NCI-H82 treated with DMSO at 0.1 percent for 48 hours (cell line): Measurements from ENCODE around the gene INSL3.
"Not testable (repeated sequence)": the region's sequence is repeated elsewhere in the genome, so short reads cannot be mapped to it uniquely, and the experiment has no call there.

Source experiments
- DNase-seq: peaks from one replicate; lab custom pipeline; 2025; ENCODE audit not compliant: unreplicated experiment; lab: John Stamatoyannopoulos, UW

Gene INSL3

DNA sequence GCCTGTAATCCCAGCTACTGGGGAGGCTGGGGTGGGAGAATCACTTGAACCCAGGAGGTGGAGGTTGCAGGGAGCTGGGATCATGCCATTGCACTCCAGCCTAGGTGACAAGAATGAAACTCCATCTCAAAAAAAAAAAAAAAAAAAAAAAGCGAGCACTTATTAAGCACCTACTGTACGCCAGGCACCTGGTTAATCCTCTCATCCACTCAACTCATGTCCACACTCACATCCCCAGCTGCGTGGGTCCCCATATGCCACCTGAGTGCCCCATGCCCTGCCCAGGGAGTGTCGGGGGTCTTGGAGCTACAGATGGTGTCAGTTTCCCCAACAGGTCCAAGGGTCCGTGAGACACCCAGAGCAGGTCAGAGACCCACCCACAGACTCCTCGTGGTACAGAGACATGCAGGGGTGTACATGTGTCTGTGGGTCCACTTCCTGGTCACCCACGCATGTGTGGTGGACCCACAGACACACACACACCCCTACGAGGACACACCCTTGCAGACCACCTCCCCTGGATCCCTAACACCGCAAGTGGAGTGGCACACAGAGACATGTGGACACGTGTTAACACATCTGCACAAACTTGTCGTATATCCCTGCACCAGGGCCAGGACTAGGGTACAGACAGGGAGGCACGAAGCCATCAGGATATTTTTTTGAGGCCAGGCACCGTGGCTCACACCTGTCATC lies 3.5 kb downstream of the INSL3 start:
- no peak for DNase-seq

DNA sequence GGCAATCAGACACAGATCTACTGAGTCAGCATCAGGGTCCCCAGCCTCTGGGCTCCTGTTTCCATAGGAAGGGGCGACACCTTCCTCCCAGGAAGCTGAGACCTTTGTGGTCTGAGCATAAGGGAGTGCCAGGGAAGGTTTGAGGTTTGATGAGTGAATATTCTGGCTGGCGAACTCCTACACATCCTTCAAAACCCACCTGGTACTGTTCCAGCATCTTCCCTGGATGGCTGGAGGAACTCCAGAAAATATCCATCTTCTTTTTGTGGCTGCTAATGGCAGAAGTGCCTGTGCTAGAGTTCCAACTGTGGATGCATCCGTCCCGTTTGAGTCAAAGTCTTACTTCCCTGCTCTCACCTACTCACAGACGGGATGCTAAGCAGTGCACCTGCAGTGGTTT lies 9.2 kb downstream of the INSL3 start:
- no peak for DNase-seq

DNA sequence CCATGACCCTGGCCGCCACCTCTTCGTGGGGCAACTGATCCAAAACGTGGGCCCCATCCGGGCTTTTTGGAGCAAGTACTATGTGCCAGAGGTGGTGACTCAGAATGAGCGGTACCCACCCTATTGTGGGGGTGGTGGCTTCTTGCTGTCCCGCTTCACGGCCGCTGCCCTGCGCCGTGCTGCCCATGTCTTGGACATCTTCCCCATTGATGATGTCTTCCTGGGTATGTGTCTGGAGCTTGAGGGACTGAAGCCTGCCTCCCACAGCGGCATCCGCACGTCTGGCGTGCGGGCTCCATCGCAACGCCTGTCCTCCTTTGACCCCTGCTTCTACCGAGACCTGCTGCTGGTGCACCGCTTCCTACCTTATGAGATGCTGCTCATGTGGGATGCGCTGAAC lies 9.6 kb downstream of the INSL3 start:
- DNase-seq: no peak

DNA sequence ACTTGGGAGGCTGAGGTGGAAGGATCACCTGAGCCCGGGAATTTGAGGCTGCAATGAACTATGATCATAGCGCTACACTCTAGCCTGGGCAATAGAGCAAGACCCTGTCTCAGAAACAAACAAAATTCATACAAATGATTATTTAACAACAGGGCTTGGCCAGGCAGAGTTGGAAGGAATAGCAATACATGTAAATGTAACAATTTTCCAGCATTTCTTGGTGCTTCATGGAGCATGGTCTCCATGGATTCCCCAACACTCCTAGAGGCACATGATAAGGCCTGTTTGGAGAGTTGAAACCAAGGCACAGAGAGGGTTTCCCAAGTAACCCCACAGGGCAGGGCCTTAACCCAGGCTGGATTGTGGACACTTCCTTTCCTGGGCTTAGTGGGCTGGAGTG lies 10.2 kb downstream of the INSL3 start:
- no peak for DNase-seq

DNA sequence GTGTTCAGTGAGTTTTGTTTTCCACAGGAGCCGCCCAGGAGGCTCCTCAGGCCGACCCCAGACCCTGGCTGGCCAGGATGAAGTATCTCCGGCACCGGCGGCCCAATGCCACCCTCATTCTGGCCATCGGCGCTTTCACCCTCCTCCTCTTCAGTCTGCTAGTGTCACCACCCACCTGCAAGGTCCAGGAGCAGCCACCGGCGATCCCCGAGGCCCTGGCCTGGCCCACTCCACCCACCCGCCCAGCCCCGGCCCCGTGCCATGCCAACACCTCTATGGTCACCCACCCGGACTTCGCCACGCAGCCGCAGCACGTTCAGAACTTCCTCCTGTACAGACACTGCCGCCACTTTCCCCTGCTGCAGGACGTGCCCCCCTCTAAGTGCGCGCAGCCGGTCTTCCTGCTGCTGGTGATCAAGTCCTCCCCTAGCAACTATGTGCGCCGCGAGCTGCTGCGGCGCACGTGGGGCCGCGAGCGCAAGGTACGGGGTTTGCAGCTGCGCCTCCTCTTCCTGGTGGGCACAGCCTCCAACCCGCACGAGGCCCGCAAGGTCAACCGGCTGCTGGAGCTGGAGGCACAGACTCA lies 13.5 kb downstream of the INSL3 start:
- DNase-seq: no peak

DNA sequence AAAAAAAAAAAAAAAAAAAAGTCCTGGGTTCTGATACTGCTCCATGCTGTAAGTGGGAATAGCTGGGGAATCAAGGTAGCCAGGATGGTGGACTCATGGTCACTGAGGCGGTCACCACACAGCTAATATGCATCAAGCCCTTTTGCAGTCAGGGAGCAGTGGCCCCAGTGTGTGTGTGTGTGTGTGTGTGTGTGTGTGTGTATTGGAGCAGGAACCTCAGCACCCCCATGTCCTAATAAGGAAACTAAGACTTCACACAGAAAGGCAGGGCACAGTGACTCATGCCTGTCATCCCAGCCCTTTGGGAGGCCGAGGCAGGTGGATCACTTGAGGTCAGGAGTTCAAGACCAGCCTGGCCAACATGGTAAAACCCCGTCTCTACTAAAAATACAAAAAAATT lies 14.4 kb downstream of the INSL3 start:
- no peak for DNase-seq

DNA sequence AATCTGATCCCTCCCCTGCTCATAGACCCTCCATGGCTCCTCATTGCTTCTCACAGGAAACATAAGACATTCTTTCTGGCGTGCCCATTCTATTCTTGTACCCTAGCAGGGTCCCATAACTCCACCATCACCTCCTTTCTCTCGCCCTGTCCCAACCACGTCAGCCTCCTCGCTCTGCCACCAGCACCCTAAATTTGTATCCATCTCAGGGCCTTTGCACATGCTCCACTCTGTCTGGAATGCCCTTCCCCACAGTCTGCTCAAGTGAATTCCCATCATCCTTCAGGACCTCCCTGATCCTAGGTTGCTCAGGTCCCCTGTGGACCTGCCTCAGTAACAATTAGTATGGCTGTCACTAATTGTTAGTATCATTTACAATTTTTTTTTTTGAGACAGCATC lies 15.9 kb downstream of the INSL3 start:
- no peak for DNase-seq

DNA sequence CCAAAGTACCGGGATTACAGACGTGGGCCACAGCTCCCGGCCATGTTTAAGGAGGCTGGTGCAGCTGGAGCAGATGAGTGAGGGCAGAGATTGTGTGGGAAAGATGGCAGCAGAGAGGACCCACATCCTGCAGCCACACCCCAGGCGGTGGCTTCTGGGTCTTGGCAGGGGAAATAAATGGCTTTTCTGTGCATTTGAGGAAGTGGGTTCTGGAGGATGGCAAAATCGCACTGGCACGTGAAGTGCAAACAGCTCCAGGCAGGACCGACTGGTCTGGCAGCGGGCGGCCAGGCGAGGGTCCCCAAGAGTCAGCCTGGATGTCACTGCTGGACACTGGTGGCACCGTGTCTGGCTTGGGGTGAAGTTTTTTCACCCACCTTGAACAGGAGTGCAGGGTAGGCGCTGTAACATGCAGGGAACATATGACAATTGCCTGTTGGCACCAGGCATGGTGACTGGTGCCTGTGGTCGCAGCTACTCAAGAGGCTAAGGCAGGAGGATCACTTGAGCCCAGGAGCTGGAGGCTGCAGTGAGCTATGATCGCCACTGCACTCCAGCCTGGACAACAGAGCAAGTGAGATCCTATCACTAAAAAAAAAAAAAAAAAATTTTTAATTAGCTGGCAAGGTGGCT lies 17.9 kb downstream of the INSL3 start:
- DNase-seq: no peak

DNA sequence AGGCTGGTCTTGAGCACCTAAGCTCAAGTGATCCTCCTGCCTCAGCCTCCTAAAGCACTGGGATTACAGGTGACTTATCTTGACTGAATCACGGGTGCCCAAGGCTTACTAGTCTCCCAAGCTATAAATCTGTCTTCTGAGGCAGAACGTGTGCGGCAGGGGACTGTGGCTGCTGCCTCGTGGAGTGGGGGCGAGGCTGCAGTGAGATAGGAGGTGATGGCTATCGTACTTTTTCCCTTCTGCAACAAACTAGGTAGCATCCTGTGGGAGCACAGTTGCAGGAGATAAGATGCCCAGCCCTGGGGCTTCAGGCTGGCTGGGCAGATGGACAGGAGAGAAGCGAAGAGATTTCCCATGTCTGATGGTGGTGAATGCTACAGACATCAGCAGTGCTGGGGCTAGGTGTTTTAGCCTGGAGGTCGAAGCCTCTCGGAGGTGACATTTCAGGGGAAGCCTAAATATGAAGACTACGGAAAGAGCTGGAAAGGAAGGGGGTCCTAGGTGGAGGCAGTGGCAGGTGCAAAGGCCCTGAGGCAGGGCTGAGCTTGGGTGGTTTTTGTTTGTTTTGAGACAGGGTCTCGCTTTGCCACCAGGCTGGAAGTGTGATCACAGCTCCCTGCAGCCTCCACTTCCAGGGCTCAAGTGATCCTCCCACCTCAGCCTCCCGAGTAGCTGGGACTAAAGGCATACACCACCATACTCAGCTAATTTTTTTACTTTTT lies 19.0 kb downstream of the INSL3 start:
- DNase-seq: no peak

DNA sequence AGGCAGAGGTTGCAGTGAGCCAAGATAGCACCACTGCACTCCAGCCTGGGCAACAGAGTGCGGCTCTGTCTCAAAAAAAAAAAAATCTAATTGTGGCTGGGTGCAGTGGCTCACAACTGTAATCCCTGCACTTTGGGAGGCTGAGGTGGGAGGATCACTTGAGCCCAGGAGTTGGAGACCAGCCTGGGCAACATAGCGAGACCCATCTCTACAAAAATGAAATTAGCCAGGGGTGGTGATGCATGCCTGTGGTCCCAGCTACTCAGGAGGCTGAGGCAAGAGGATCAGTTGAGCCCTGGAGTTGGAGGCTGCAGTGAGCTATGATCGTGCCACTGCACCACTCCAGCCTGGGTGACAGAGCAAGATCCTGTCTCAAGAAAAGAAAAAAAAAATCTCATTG lies 22.7 kb downstream of the INSL3 start:
- not testable (repeated sequence) for DNase-seq

DNA sequence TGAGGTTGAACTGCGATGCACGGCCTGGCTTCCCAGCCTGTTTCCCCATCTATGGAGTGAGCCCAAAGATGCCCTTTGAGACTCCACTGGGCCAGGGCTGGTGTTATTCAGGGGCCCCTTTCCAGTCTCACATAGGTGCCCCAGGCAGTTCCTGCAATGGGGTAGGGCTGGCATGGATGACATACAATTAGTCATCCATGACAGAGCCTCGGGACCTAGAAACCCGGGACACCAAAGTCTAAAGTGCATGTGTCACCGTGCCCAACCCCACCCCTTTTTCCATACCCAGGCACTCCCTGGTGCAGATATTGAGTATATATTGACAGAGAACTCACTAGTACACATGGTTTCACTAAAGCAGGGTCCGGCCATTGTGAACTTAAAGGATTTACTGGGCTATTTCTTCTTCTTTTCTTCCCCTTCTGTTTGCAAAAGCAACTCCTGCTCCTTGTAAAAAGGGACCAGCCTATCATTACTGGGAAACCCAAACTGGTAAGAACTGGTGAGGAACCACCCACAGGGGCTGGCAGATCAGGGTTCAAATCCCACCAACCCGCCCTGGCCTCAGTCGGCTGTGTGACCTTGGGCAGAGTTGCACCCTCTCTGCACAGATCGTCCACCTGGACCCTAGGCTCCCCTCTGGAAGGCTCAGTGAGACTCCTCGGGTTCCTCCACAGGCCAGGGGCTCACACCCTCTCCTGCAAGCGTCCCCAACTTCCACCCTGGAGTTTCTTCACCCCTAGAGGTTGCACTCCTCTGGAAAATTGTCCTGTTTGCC lies 23.7 kb downstream of the INSL3 start:
- DNase-seq: no peak

DNA sequence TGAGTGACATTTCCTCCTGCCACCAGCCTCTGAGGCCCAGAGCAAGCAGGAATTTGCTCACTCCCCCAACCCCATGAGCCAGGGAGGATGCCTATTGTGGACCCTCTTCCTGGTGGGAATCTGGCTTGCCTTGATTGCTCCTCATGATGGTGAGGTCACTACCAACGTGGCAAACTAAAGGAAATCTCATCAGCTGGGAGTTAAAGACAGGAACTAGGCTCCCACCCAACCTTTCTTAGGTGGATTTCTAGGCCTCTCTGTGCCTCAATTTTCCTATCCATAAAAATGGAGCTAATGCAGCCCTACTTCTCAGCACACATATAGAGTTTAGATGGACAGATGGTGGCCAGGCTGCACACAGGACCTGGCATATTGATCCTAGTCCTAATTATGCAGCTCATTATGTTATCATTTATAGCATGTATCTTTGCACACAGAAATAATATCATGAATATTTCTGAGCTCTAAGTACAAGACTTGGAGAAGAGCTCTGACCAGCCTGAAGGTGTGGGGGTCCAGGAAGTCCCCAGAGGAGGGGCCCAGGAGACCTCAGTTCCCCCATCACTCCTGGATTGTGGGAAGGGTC lies 24.4 kb downstream of the INSL3 start:
- DNase-seq: no peak

DNA sequence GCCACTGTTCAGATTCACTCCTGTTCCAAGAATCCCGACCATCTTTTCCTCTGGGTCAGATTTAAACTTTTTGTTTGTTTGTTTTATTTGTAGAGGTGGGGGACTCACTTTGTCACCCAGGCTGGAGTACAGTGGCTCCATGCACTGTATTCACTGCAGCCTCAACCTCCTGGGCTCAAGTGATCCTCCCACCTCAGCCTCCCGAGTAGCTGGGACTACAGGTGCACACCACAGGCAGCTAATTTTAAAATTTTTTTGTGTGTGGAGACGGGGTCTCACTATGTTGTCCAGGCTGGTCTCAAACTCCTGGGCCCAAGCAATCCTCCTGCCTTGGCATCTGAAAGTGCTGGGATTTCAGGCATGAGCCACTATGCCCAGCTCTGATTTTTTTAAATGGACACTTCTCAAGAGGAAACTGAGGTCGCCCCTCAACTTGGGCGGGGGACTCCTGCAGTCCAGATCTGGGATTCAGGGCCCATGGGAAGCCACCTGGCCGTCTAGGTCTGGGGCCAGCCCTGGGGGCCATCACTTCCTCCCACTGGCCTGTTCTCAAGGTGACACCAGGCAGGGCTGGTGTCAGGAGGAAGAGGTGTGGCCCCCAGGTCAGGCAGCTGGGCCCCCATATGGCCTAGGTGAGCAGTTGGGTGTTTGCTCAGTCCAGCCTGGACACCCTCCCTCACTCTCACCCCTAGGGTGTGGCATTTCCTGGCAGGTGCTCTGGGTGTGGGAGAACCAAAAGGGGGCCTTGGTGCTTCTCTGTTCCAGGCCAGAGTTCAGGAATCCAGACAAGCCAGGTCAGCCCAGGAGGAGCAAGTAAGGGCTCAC lies 25.1 kb downstream of the INSL3 start:
- no peak for DNase-seq

DNA sequence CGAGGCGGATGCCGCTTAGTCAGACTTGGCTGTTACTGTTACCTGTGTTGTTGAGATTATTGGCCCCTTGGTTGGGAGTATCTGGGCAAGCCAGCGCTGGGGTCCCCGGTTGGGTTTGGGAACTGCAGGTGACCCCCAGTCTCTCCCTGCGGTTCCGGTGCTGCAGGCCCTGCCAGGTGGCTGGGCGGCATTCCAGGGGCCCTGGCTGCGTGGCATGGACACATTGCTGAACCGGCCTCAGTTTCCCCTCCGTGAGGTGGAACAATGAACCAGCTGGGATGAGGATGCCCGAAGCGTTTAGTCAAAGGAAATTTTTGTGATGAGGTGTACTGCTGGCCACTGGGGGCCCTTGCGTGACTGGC lies 25.8 kb downstream of the INSL3 start:
- no peak for DNase-seq

DNA sequence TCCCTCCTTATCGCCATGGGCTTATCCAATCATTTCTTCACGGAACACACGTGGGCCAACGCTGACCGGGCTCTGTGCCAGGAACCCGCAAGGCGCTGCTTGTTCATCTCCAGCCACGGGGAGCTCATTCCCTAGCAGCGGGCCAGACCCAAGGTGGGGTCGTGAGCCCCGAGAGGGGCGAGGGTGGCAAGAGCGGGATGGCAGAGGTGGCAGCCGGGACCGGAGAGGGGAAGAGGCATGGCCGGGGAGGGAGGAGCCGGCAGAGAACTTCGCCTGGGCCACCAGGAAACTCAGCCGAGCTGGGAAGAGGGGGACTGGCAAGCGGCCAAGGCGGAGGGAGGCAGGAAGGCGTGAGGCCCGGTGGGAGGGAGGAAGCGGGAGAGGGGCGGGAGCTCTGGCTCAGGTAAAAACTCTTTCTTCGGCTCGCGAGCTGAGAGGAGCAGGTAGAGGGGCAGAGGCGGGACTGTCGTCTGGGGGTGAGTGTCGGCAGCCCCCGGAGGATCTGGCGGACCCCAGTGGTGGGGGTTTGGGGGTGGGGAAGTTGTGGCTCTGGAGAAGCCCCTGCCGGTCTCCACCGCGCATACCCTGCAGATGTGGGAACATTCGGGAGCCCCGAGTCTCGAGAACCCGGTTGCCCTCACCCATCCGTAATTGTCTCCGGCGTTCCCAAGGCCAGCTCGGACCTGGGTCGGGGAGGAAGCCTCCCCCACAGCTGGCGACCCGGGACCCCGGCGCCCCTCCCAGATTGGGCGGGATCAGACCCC lies 26.4 kb downstream of the INSL3 start, which contains the start of gene B3GNT3:
B3GNT3 (plus strand) TSS at position 408 of the 764 bp plus-strand sequence. CDS start 12,670 bp downstream, outside the sequence.
- no peak for DNase-seq

DNA sequence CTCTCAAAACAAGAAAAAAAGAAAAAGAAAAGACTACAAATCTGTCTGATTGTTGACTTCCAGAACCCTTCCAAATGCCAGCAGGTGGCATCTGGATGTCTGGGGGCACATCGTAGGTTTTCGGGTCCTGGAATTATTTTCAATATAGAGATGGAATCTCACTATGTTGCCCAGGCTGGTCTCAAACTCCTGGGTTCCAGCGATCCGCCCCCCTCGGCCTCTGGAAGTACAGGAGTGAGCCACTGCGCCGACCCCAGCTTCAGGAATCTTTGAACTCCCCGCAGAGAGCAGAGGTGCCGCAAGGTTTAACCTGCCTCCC lies 26.9 kb downstream of the INSL3 start:
- DNase-seq: no peak

DNA sequence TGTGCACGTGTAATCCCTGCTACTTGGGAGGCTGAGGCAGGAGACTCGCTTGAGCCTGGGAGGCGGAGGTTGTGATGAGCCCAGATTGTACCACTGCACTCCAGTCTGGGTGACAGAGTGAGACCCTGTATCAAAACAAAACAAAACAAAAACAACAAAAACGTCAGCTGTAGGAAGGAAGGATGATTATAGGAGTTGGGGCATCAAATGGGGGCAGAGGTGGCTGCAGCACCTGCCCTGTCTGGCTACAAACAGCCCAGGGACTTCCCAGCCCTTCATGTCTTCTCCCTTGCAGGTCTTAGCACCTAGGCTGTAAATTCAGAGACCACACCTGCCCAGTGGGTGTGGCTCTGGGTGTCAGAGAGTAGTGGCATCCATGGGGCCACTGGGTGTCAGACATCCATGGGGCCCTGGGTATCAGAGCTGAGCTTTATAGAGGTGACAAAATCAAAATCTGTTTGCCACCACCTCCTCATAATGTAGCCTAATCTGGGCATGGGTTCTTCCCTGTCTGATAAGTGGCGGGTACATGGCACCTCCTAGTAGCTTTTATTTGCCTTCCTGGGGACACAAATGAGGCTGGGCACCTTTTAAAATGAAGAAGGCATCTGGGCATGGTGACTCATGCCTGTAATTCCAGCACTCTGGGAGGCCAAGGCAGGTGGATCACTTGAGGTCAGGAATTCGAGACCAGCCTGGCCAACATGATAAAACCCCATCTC lies 31.1 kb downstream of the INSL3 start:
- no peak for DNase-seq

DNA sequence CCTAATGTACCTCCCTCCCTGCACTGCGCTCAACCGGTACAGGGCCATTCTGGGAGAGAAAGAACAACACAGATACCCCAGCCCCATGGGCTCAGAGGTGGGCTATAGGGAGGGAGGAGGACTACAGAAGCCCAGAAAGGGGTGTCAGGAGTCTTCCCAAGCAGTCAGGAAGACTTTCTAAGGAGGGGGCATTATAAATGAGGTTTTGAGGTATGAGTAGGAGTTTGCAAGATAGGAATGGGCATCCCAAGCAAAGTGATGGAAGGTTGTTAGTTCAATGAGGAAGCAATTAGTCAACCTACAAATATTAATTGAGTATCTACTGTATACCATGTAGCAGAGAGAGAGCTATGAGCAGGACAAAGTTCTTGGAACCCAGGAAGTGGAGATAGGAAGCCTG lies 32.7 kb downstream of the INSL3 start:
- DNase-seq: no peak
